Mucosa of descending colon (tissue), 3 donors: Measurements from ENCODE around the gene SLC9A6. TPM values are rescaled to one million over a fixed set of nuclear protein-coding genes. Genes with fewer than 3 reads are reported as not detected.

Experiments used
- ATAC-seq: fragments of 200-7000 bp; cut with Tn5 transposase; one replicate; pipeline ENCODE4 v1.9.1; 2020; ENCODE audit warnings: mild to moderate bottlenecking, moderate library complexity
- DNase-seq, 3 donors: peaks; one replicate each; pipeline ENCODE4 v3.0.0-alpha.2; 2020
- H3K36me3 ChIP-seq: fragments of 200-600 bp; one replicate; pipeline ENCODE4 v1.8.0; 2021; ENCODE audit warnings: low read depth, mild to moderate bottlenecking
- H3K4me1 ChIP-seq: fragments of 200-600 bp; one replicate; pipeline ENCODE4 v1.8.0; 2021; ENCODE audit warnings: low read depth, mild to moderate bottlenecking
- H3K4me3 ChIP-seq: fragments of 200-600 bp; one replicate; pipeline ENCODE4 v1.8.0; 2021; ENCODE audit warnings: mild to moderate bottlenecking
- H3K9me3 ChIP-seq: fragments of 200-600 bp; one replicate; pipeline ENCODE4 v1.8.0; 2021; ENCODE audit warnings: mild to moderate bottlenecking
- intact Hi-C, 2 donors: fragments of 100-400 bp; cut with DNase I in 1 of 2; cut with micrococcal nuclease in 1 of 2; formaldehyde crosslinking; loops; one replicate each; pipeline versions ENCODE4 v1.11.0 to v1.11.1; 2022; cut with DNase I, micrococcal nuclease
- total RNA-seq, 3 donors: library from RNA; stranded (reverse); fragmentation: NEBNext Ultra II Directional in 2 of 3; extraction: Animal tissue kit (Norgen Biotek cat#: 25700) in 2 of 3; gene quantifications; one replicate each; pipeline versions ENCODE4 v1.2.1 to v1.2.4, GENCODE V29; 2021 to 2023
- TF ChIP-seq, protein P1 (sequence below): fragments of 200-600 bp; IDR thresholded peaks from one replicate; pipeline ENCODE4 v1.8.0; 2022; ENCODE audit warnings: antibody characterized with exemption, mild to moderate bottlenecking
- donor health status: DM: no; HTN: no; CAD: no; lungs with moderate emphysema.
- donor health status: DM: no; HTN: no; CAD: no.
- donor health status: DM: no; HTN: yes; CAD: no.

Gene SLC9A6
- total RNA-seq, 3 donors from 2014 or later, result 12.6 to 17.3 (median 13.1) TPM

DNA sequence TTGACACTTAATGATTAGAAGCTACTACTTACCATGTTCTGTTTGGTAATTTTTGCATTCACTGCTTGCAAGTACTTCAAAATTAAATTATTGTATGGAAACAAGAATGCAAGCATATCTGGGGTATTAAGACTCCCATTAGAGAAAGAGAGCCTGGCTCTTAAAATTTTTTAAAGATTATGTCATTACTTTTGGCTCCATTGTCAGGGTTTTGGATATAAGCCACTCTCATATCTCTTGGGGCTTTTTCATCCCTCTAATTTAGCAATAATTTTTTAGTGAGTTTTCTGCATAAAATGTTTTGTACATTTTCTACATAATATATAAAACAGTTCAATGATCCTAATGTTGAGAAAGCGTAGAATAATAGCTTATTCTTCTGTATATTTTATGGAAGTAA is 49.4 kb downstream of the SLC9A6 start:
- no peak overlapping the region for H3K4me3 ChIP-seq
- H3K36me3 ChIP-seq, result no peaks in the 10 kb centered on the region
- no peaks in the 10 kb centered on the region for H3K4me1 ChIP-seq
- H3K9me3 ChIP-seq, result no peaks in the 10 kb centered on the region
- DNase-seq, result no peak
- no peak for ATAC-seq
- intact Hi-C loops, result no loop called here
- TF ChIP-seq, protein P1, sequence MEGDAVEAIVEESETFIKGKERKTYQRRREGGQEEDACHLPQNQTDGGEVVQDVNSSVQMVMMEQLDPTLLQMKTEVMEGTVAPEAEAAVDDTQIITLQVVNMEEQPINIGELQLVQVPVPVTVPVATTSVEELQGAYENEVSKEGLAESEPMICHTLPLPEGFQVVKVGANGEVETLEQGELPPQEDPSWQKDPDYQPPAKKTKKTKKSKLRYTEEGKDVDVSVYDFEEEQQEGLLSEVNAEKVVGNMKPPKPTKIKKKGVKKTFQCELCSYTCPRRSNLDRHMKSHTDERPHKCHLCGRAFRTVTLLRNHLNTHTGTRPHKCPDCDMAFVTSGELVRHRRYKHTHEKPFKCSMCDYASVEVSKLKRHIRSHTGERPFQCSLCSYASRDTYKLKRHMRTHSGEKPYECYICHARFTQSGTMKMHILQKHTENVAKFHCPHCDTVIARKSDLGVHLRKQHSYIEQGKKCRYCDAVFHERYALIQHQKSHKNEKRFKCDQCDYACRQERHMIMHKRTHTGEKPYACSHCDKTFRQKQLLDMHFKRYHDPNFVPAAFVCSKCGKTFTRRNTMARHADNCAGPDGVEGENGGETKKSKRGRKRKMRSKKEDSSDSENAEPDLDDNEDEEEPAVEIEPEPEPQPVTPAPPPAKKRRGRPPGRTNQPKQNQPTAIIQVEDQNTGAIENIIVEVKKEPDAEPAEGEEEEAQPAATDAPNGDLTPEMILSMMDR, result no peak

DNA sequence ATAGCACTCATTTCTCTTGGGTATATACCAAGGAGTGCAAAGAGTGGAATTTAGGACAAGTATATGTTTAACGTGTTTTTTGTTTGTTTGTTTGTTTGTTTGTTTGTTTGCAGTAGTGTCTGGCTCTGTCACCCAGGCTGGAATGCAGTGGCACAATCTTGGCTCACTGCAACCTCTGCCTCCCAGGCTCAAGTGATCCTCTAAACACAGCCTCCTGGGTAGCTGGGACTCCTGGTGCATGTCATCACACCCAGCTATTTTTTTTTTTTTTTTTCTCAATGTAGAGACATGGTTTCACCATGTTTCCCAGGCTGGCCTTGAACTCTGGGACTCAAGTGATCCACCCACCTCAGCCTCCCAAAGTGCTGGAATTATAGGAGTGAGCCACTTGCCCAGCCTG is 50.4 kb downstream of the SLC9A6 start:
- Histone ChIP-seq H3K4me1 (no peaks in the 10 kb centered on the region), H3K9me3 (no peaks in the 10 kb centered on the region), H3K4me3 (no peak overlapping the region), H3K36me3 (no peaks in the 10 kb centered on the region)
- ATAC-seq (no peak), DNase-seq (no peak)
- TF ChIP-seq, protein P1, result no peak
- intact Hi-C loops, result no loop called here

DNA sequence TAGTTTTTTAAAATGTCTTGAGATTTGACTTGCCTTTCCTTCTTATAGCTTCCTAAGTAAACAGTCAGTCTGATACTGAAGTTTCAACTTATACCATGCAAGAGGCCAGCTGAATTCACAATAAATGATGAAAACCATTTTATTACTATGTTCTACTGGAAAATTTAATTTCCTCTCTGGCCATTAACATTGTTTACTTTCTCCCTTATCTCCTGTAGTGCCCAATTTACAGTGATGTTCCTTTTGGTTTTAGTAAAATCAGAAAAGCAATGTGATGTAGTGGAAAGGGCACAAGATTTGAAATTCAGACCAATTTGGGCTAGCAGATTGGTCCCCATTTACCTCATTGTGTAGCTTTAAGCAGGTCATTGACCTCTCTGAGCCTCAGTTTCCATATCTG is 54.2 kb downstream of the SLC9A6 start:
- Histone ChIP-seq H3K9me3 (no peaks in the 10 kb centered on the region), H3K4me1 (no peaks in the 10 kb centered on the region), H3K36me3 (no peaks in the 10 kb centered on the region), H3K4me3 (no peak overlapping the region)
- TF ChIP-seq, protein P1, result no peak
- intact Hi-C loops, result no loop called here
- no peak for ATAC-seq
- no peak for DNase-seq

DNA sequence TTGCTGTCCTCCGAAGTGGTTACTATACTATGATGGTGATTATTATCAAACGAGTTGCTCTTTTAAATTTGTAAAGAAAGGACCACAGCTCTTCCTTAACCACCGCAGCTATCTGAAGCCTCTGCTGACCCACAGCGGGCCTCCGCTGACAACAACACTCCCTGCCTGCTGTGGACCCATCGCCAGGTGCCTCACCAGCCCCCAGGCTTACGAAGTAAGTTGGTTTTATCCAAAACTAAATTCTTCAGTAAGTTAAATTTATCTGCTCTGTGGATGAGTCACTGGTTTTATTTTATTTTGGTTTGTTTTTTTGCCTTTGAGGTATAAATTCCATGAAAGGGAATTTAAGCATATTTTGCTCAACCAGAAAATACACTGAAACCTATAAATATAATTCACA is 54.7 kb downstream of the SLC9A6 start:
- no peaks in the 10 kb centered on the region for H3K4me1 ChIP-seq
- DNase-seq, result no peak
- no peak for ATAC-seq
- TF ChIP-seq, protein P1, result no peak
- no peaks in the 10 kb centered on the region for H3K36me3 ChIP-seq
- intact Hi-C loops, result no loop called here
- no peak overlapping the region for H3K4me3 ChIP-seq
- H3K9me3 ChIP-seq, result no peaks in the 10 kb centered on the region

DNA sequence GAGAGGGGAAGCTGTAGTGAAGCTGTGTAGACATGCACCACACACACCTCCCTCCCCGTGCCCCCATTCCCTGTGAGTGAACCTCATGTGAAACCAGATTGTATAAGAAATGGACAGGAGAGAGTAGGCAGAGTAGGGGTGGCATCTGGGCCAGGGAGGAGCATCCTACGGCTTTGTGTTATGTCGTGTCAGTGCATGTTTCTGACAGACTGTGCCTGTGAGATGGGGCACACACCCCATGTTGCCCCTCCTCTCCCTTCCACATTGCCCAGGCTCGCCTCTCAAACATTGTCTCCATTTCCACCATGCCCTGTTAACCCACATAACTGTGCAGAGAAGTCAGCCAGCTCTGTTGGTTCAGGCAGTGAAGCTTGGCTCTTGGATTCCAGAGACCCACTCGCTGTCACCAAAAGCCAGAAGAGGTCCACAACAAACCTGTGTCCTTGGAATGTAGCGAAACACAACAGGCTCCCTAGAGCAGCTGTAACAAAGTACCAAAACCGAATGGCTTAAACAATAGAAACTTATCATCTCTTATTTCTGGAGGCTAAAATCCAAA is 56.1 kb downstream of the SLC9A6 start:
- no peak for DNase-seq
- Histone ChIP-seq H3K4me3 (no peak overlapping the region), H3K4me1 (no peaks in the 10 kb centered on the region), H3K36me3 (no peaks in the 10 kb centered on the region), H3K9me3 (no peaks in the 10 kb centered on the region)
- intact Hi-C loops, result no loop called here
- no peak for ATAC-seq
- TF ChIP-seq, protein P1, result no peak

DNA sequence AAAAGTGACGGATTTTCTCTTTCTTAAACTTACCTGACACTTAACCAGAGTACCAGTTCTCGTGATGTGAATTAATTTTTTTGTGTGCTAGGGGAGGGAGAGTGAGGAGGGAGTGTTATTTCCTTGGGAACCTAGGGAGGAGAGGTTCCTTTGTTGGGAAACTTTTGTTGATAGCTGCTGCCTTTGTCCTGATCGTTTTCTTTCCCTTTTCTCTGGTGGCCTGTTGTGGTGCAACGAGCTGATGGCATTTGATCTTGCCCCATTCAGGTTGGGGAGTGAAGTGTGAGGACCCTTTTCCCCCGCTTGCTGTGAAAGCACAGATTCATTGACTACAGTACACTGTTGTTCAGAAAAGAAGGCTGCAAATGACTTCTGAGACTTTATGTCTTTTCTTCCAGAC is 59.8 kb downstream of the SLC9A6 start:
- intact Hi-C loops, result no loop called here

More for the DNA sequence above, 59.8 kb downstream of the SLC9A6 start:
- DNase-seq (no peak), ATAC-seq (no peak)
- Histone ChIP-seq H3K4me1 (no peaks in the 10 kb centered on the region), H3K36me3 (no peaks in the 10 kb centered on the region), H3K4me3 (no peak overlapping the region), H3K9me3 (no peaks in the 10 kb centered on the region)
- TF ChIP-seq, protein P1, result no peak
